Activated T-helper 17 cell treated with anti-CD3 and anti-CD28 coated beads, Interleukin-2, amount 50 U/mL, for 72 hours (primary cell): ENCODE results near the gene MRPS7. TPM values are rescaled to one million over a fixed set of nuclear protein-coding genes. Genes with fewer than 3 reads are reported as not detected.

Experiments
- ATAC-seq: fragments of 150-1000 bp; cut with Tn5 transposase; replicated peaks from 2 replicates; pipeline ENCODE4 v1.10.0; 2021; ENCODE audit warnings: mild to moderate bottlenecking, moderate library complexity
- H3K27ac Mint-ChIP-seq: one replicate; pipeline ENCODE4 v1.8.0; 2022; ENCODE audit warnings: mixed read lengths
- H3K27me3 Mint-ChIP-seq: one replicate; pipeline ENCODE4 v1.8.0; 2022; ENCODE audit warnings: mixed read lengths
- H3K36me3 Mint-ChIP-seq: one replicate; pipeline ENCODE4 v1.8.0; 2022; ENCODE audit warnings: low read depth, mild to moderate bottlenecking, mixed read lengths
- H3K4me1 Mint-ChIP-seq: one replicate; pipeline ENCODE4 v1.8.0; 2022; ENCODE audit warnings: mixed read lengths
- H3K4me3 Mint-ChIP-seq: one replicate; pipeline ENCODE4 v1.8.0; 2022; ENCODE audit warnings: mild to moderate bottlenecking, mixed read lengths
- H3K9me3 Mint-ChIP-seq: one replicate; pipeline ENCODE4 v1.8.0; 2022; ENCODE audit warnings: mixed read lengths
- total RNA-seq, 2 donors: library from RNA; stranded (reverse); gene quantifications; one replicate each; pipeline ENCODE4 v1.2.3, GENCODE V29; 2022

MRPS7 gene
- 10 to 100 TPM; 53.6 to 83.2 TPM for total RNA-seq

- H3K27me3 Mint-ChIP-seq = no peaks in the 10 kb centered on the region
- peak; percentile 91 for ATAC-seq
- peak within 1 kb of the TSS; percentile 100 for H3K27ac Mint-ChIP-seq
- no peaks in the 10 kb centered on the region for H3K9me3 Mint-ChIP-seq
- peak within 1 kb of the TSS; percentile 98 for H3K4me3 Mint-ChIP-seq
- peaks cover 75% of the 10 kb centered on the region for H3K36me3 Mint-ChIP-seq
- H3K4me1 Mint-ChIP-seq = peaks cover 15% of the 10 kb centered on the region
Measured at GRCh38 chr17:75261336-75262111, at the start of gene MRPS7, which contains the start of gene GGA3. Gene MRPS7, plus strand, starts transcription at chr17:75261879. Its CDS starts 22 bp downstream, at chr17:75261901. Gene GGA3, minus strand, starts transcription at chr17:75261606. Its CDS starts 19 bp downstream, at chr17:75261587.

DNA sequence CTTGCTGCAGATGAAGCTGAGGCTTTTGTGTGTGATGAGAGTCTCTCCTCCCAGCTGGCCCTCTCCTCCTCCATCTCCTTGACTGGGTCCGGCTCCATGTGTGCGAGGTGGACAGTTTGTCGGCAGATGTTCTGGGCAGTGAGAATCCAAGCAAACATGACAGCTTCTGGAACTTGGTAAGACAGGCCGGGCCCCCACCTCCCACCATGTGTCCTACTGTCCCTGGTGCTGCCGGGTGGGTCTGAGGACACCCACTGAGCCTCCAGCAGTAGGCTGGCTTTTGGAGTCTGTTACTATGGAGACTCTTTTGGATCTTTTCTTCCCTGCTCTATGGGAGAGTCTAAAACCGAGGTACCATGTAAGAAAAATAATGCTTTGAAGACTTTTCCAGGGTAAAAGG is 43.5 kb upstream of the MRPS7 start:
- H3K27me3 Mint-ChIP-seq = no peaks in the 10 kb centered on the region
- H3K36me3 Mint-ChIP-seq = peaks cover 95% of the 10 kb centered on the region
- ATAC-seq = no peak
- H3K9me3 Mint-ChIP-seq = no peaks in the 10 kb centered on the region
- peaks cover 8% of the 10 kb centered on the region for H3K4me1 Mint-ChIP-seq
- H3K27ac Mint-ChIP-seq = no peak overlapping the region
- no peak overlapping the region for H3K4me3 Mint-ChIP-seq

DNA sequence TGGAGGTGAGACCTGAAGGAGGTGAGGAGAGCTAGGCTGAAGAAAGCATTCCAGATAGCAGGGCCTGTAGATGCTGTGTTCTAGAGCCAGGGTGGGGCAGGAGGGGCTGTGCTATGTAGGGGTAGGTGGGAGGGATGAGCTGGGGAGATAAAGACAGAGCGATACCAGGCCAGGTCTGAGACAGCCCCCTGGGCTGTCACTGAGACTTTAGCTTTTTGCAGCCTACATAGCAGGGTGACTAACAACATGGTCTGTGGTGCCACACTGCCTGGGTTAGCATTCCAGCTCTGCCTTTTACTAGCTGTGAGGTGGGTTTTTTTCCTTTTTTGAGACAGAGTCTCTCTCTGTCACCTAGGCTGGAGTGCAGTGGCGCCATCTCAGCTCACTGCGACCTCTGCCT is 41.9 kb upstream of the MRPS7 start:
- Mint-ChIP-seq H3K4me3 (no peak overlapping the region), H3K27ac (no peak overlapping the region), H3K9me3 (no peaks in the 10 kb centered on the region), H3K27me3 (no peaks in the 10 kb centered on the region), H3K4me1 (peaks cover 8% of the 10 kb centered on the region), H3K36me3 (peaks cover 95% of the 10 kb centered on the region)
- no peak for ATAC-seq

DNA sequence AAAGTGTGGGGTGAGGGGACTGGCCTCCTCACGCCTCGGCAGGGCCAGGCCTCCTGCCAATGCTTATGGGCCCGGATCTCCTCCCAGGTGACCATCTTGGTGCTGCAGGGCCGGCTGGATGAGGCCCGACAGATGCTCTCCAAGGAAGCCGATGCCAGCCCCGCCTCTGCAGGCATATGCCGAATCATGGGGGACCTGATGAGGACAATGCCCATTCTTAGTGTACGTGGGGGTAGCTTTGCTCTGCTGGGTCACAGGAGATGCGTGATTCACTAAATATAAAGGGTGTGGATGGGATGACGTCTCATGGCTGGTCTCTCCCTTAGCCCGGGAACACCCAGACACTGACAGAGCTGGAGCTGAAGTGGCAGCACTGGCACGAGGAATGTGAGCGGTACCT is 36.7 kb upstream of the MRPS7 start:
- Mint-ChIP-seq H3K4me3 (no peak overlapping the region), H3K4me1 (peaks cover 4% of the 10 kb centered on the region), H3K27me3 (no peaks in the 10 kb centered on the region), H3K27ac (no peak overlapping the region), H3K9me3 (no peaks in the 10 kb centered on the region), H3K36me3 (peaks cover 96% of the 10 kb centered on the region)
- ATAC-seq = no peak

DNA sequence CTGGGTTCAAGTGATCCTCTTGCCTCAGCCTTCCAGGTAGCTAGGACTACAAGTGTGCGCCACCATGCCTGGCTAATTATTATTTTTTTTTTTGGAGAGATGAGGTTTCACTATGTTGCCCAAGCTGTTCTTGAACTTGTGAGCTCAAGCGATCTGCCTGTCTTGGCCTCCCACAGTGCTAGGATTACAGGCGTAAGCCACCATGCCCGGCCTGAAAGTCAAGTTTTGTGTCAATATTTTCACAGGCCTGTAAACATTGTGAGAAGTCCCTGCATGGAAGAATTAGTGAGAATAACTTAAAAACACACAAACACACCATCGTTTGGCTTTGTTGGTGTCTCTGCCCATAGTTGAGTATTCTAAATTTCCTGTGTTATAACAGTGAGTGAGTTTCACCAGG is 34.0 kb upstream of the MRPS7 start:
- no peaks in the 10 kb centered on the region for H3K4me1 Mint-ChIP-seq
- H3K36me3 Mint-ChIP-seq = peaks cover 100% of the 10 kb centered on the region
- no peaks in the 10 kb centered on the region for H3K9me3 Mint-ChIP-seq
- no peak for ATAC-seq
- no peak overlapping the region for H3K27ac Mint-ChIP-seq
- no peaks in the 10 kb centered on the region for H3K27me3 Mint-ChIP-seq
- no peak overlapping the region for H3K4me3 Mint-ChIP-seq

- Mint-ChIP-seq H3K9me3 (no peaks in the 10 kb centered on the region), H3K27ac (no peak overlapping the region), H3K27me3 (no peaks in the 10 kb centered on the region), H3K4me3 (no peak overlapping the region), H3K36me3 (peaks cover 100% of the 10 kb centered on the region), H3K4me1 (no peaks in the 10 kb centered on the region)
- no peak for ATAC-seq
Measured at GRCh38 chr17:75228305-75228704, 33.4 kb upstream of the MRPS7 start.

DNA sequence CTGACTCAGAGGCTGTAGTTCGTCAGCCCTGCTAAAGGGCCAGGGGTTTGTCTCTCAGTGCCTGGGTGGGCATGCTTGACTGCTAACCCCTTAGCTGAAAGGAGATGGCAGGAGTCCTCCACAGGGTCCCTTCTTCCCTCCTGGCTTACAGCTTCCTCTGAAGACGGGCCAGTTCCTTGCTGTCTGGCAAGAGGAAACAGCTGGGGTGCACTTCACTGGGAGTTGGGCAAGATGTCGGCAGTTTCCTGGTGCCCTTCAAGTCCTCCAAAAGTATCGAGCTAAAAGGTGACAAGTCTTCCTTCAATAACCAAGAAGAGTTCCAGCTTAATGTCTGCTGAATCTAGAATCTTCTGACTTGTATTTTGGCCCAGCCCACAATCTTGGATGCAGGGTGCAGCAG is 32.8 kb upstream of the MRPS7 start:
- no peaks in the 10 kb centered on the region for H3K4me1 Mint-ChIP-seq
- H3K36me3 Mint-ChIP-seq = peaks cover 98% of the 10 kb centered on the region
- no peaks in the 10 kb centered on the region for H3K27me3 Mint-ChIP-seq
- no peak for ATAC-seq
- H3K27ac Mint-ChIP-seq = no peak overlapping the region
- no peak overlapping the region for H3K4me3 Mint-ChIP-seq
- H3K9me3 Mint-ChIP-seq = no peaks in the 10 kb centered on the region

DNA sequence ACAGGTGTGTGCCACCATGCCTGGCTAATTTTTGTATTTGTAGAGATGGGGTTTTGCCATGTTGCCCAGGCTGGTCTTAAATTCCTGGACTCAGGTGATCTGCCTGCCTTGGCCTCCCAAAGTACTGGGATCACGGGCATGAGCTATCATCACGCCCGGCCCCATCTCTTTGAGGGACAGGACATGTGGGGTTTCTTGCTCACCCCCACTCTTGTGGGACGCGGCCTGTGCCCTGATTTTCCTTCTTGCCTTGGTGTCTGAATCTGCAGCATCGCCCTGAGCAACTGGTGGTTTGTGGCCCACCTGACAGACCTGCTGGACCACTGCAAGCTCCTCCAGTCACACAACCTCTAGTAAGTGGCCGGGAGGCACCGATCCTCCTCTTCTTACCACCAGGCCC is 30.6 kb upstream of the MRPS7 start:
- Mint-ChIP-seq H3K4me3 (no peak overlapping the region), H3K4me1 (no peaks in the 10 kb centered on the region), H3K27me3 (no peaks in the 10 kb centered on the region), H3K36me3 (peaks cover 98% of the 10 kb centered on the region), H3K27ac (no peak overlapping the region), H3K9me3 (no peaks in the 10 kb centered on the region)
- ATAC-seq = no peak

GRCh38 chr17:75231741-75232464 is 29.8 kb upstream of the MRPS7 start:
- Mint-ChIP-seq H3K9me3 (no peaks in the 10 kb centered on the region), H3K4me1 (no peaks in the 10 kb centered on the region), H3K4me3 (no peak overlapping the region), H3K27ac (no peak overlapping the region), H3K27me3 (no peaks in the 10 kb centered on the region), H3K36me3 (peaks cover 98% of the 10 kb centered on the region)
- ATAC-seq = no peak

- Mint-ChIP-seq H3K4me1 (no peaks in the 10 kb centered on the region), H3K9me3 (no peaks in the 10 kb centered on the region), H3K4me3 (no peak overlapping the region), H3K27ac (no peak overlapping the region), H3K36me3 (peaks cover 98% of the 10 kb centered on the region), H3K27me3 (no peaks in the 10 kb centered on the region)
- no peak for ATAC-seq
Measured at GRCh38 chr17:75232786-75233185, 28.9 kb upstream of the MRPS7 start.

GRCh38 chr17:75237100-75238014 is 24.3 kb upstream of the MRPS7 start:
- Mint-ChIP-seq H3K36me3 (peaks cover 96% of the 10 kb centered on the region), H3K4me1 (peaks cover 16% of the 10 kb centered on the region), H3K4me3 (no peak overlapping the region), H3K27ac (no peak overlapping the region), H3K9me3 (no peaks in the 10 kb centered on the region), H3K27me3 (no peaks in the 10 kb centered on the region)
- no peak for ATAC-seq

DNA sequence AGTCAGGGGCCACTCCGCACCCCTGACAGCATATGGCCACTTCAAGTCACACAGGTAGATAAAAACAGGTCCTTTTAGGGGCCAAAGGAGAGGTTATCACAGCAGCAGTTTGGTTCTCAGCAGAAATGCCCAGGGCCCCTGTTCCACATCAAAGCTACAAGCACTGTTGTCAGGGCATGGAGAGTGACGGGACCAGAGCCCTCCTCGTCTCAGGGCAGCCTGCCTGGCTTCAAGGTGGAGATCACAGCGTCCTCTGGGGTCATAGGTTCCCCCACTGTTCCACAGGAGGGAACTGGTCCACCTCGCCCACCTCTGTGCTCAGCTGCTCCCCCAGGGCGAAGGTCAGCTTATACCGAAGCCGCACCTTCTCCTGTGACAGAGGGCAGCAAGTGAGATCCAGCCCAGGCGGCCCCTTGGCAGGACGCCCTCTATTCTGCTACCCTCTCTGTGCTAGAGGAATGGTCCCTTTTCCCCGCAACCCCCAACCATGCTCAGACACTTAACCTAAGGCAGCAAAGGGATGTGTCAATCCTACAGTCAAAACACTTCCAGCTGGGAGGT is 23.6 kb upstream of the MRPS7 start:
- no peak overlapping the region for H3K27ac Mint-ChIP-seq
- H3K27me3 Mint-ChIP-seq = no peaks in the 10 kb centered on the region
- peaks cover 22% of the 10 kb centered on the region for H3K4me1 Mint-ChIP-seq
- H3K4me3 Mint-ChIP-seq = no peak overlapping the region
- H3K9me3 Mint-ChIP-seq = no peaks in the 10 kb centered on the region
- peaks cover 96% of the 10 kb centered on the region for H3K36me3 Mint-ChIP-seq
- no peak for ATAC-seq

- H3K27ac Mint-ChIP-seq = peak overlapping the region; percentile 77
- peaks cover 98% of the 10 kb centered on the region for H3K36me3 Mint-ChIP-seq
- peak overlapping the region; percentile 59 for H3K4me3 Mint-ChIP-seq
- H3K27me3 Mint-ChIP-seq = no peaks in the 10 kb centered on the region
- ATAC-seq = peak; percentile 56
- peaks cover 27% of the 10 kb centered on the region for H3K4me1 Mint-ChIP-seq
- H3K9me3 Mint-ChIP-seq = no peaks in the 10 kb centered on the region
Measured at GRCh38 chr17:75238684-75239191, 22.9 kb upstream of the MRPS7 start.

- no peak for ATAC-seq
- Mint-ChIP-seq H3K4me1 (peaks cover 31% of the 10 kb centered on the region), H3K27me3 (no peaks in the 10 kb centered on the region), H3K4me3 (peak overlapping the region; percentile 59), H3K9me3 (no peaks in the 10 kb centered on the region), H3K27ac (peak overlapping the region; percentile 77), H3K36me3 (peaks cover 98% of the 10 kb centered on the region)
Measured at GRCh38 chr17:75239214-75239613, 22.5 kb upstream of the MRPS7 start.
